Right lobe of liver (tissue), 6 donors: Measurements from ENCODE around the gene COX11. TPM values are rescaled to one million over a fixed set of nuclear protein-coding genes. Genes with fewer than 3 reads are reported as not detected.
A peak's percentile ranks its signal among the peaks of the same experiment; 100 is the strongest.

ENCODE experiments used
- ATAC-seq, 4 donors: fragments of 200-7000 bp; cut with Tn5 transposase; one replicate each; pipeline ENCODE4 v1.9.1; 2020; ENCODE audit warnings: mild to moderate bottlenecking in 4 of 4, moderate library complexity in 4 of 4
- DNase-seq, 3 donors: peaks; one replicate each; pipeline ENCODE4 v3.0.0-alpha.2; 2020
- H3K27ac ChIP-seq, 3 donors: fragments of 200-600 bp; one replicate each; pipeline ENCODE4 v1.8.0; 2022
- H3K27me3 ChIP-seq, 2 donors: fragments of 200-600 bp; one replicate each; pipeline ENCODE4 v1.8.0; 2022
- H3K36me3 ChIP-seq, 4 donors: fragments of 200-600 bp; sonication (generic) in 1 of 4; one replicate each; pipeline versions ENCODE4 v1.5.1 to v1.8.0; 2017 to 2022; ENCODE audit warnings: control low read depth in 1 of 4
- H3K4me1 ChIP-seq, 4 donors: fragments of 200-600 bp; sonication (generic) in 1 of 4; one replicate each; pipeline versions ENCODE4 v1.5.1 to v1.8.0; 2017 to 2022; ENCODE audit warnings: control low read depth in 1 of 4
- H3K4me3 ChIP-seq, 3 donors: fragments of 200-600 bp; one replicate each; pipeline ENCODE4 v1.8.0; 2022
- H3K9me3 ChIP-seq, 4 donors: fragments of 200-600 bp; sonication (generic) in 1 of 4; one replicate each; pipeline versions ENCODE4 v1.5.1 to v1.8.0; 2017 to 2022; ENCODE audit warnings: control low read depth in 1 of 4
- CTCF ChIP-seq, 4 donors: fragments of 200-600 bp in 3 of 4; fragments of 450-650 bp in 1 of 4; IDR thresholded peaks; one replicate each; pipeline versions ENCODE4 v1.5.1 to v1.8.0; 2016 to 2022; ENCODE audit warnings: antibody characterized with exemption in 4 of 4, mild to moderate bottlenecking in 2 of 4
- POLR2A ChIP-seq: fragments of 450-650 bp; IDR thresholded peaks from one replicate; pipeline ENCODE4 v1.6.1; 2017; ENCODE audit warnings: antibody characterized with exemption, mild to moderate bottlenecking
- WGBS: methylation state at CpG from one replicate; pipeline ENCODE4 v1.1.6; 2018; ENCODE audit warnings: low coverage, low lambda C conversion rate; ENCODE audit not compliant: insufficient coverage; ENCODE audit errors: missing lambda C conversion rate; 5-methylcytosine and 5-hydroxymethylcytosine counted together
- intact Hi-C, 2 donors: fragments of 100-400 bp; cut with DNase I; formaldehyde crosslinking; loops; one replicate each; pipeline versions ENCODE4 v1.11.2 to v1.14.1; 2022
- total RNA-seq, 6 experiments: library from RNA; depleted of rRNA in 2 of 6; stranded (reverse); fragments of >200 nt in 2 of 6; fragmentation: NEBNext Ultra II Directional in 3 of 6; extraction: Animal tissue kit (Norgen Biotek cat#: 25700) in 3 of 6; gene quantifications; one replicate each; pipeline versions ENCODE4 v1.1.0 to v1.2.4, GENCODE V29; 2016 to 2023
- donor health status: DM: no; HTN: yes; CAD: no.
- donor health status: DM: no; HTN: no; CAD: no.
- donor health status: DM: no; HTN: no; CAD: no.
- donor health status: DM: no; HTN: yes; CAD: no.
- donor health status: DM: no; HTN: yes; CAD: no.

COX11 gene
- total RNA-seq, 6 experiments from 2014 or later, result 20.4 to 29.1 (median 24.8) TPM

GRCh38 chr17:54996441-54996840, 28.0 kb upstream of the COX11 start:
- Histone ChIP-seq H3K27ac (no peak overlapping the region), H3K9me3 (no peaks in the 10 kb centered on the region), H3K27me3 (no peaks in the 10 kb centered on the region), H3K4me3 (no peak overlapping the region), H3K4me1 (no peaks in the 10 kb centered on the region), H3K36me3 (no peaks in the 10 kb centered on the region)
- DNase-seq, result no peak
- intact Hi-C loops, result loop anchor here (10.0 kb wide), 2 partner anchors 348 to 358 kb away; no protein-coding TSS in a partner anchor
- no peak for ATAC-seq
- TF ChIP-seq CTCF (IDR thresholded peaks at IDR 0.05), result no peak
- TF ChIP-seq POLR2A, result no peak
- WGBS, result 82% methylated on average over 1 of the region's 1 CpG

- WGBS, result 77% methylated on average over 8 of the region's 8 CpGs
- H3K27ac ChIP-seq, result no peak overlapping the region
- ATAC-seq, result peak; percentile 75 to 82 (median 79)
Measured at GRCh38 chr17:54992797-54993639, 24.6 kb upstream of the COX11 start.

GRCh38 chr17:54991567-54991966, 23.1 kb upstream of the COX11 start:
- ATAC-seq (no peak), DNase-seq (no peak)
- Histone ChIP-seq H3K4me3 (no peak overlapping the region), H3K4me1 (no peaks in the 10 kb centered on the region), H3K27me3 (no peaks in the 10 kb centered on the region), H3K36me3 (no peaks in the 10 kb centered on the region), H3K9me3 (no peaks in the 10 kb centered on the region), H3K27ac (no peak overlapping the region)
- no peak for TF ChIP-seq CTCF (IDR thresholded peaks at IDR 0.05)
- no peak for TF ChIP-seq POLR2A
- WGBS, result 0% methylated on average over 1 of the region's 1 CpG
- intact Hi-C loops, result loop anchor here (10.0 kb wide), 2 partner anchors 353 to 363 kb away; no protein-coding TSS in a partner anchor

More at GRCh38 chr17:54992797-54993639, 24.6 kb upstream of the COX11 start:
- TF ChIP-seq POLR2A, result no peak
- TF ChIP-seq CTCF (IDR thresholded peaks at IDR 0.05), result peak; percentile 54 to 68 (median 67)
- intact Hi-C loops, result loop anchor here (10.0 kb wide), 2 partner anchors 352 to 362 kb away; no protein-coding TSS in a partner anchor
- H3K4me1 ChIP-seq, result no peaks in the 10 kb centered on the region
- no peaks in the 10 kb centered on the region for H3K9me3 ChIP-seq
- H3K36me3 ChIP-seq, result no peaks in the 10 kb centered on the region
- no peaks in the 10 kb centered on the region for H3K27me3 ChIP-seq
- DNase-seq, result no peak
- H3K4me3 ChIP-seq, result no peak overlapping the region

- Histone ChIP-seq H3K27ac (no peak overlapping the region), H3K9me3 (no peaks in the 10 kb centered on the region), H3K4me3 (no peak overlapping the region), H3K27me3 (no peaks in the 10 kb centered on the region), H3K36me3 (no peaks in the 10 kb centered on the region), H3K4me1 (no peaks in the 10 kb centered on the region)
- ATAC-seq (no peak), DNase-seq (no peak)
- WGBS, result 92% methylated on average over 3 of the region's 4 CpGs
- intact Hi-C loops, result loop anchor here (10.0 kb wide), 2 partner anchors 355 to 365 kb away; no protein-coding TSS in a partner anchor
- TF ChIP-seq CTCF (IDR thresholded peaks at IDR 0.05) (no peak), POLR2A (no peak)
Measured at GRCh38 chr17:54990118-54990517, 21.7 kb upstream of the COX11 start.
